Activated naive CD8-positive, alpha-beta T cell treated with anti-CD3 and anti-CD28 coated beads, Interleukin-2, amount 10 ng/mL, durations not matched to agents 7 days and 5 days (primary cell): ENCODE data around the gene GNG12. TPM values are rescaled to one million over a fixed set of nuclear protein-coding genes. Genes with fewer than 3 reads are reported as not detected.

Source experiments
- ATAC-seq: fragments of 150-1000 bp; cut with Tn5 transposase; one replicate; pipeline ENCODE4 v1.10.0; 2021; ENCODE audit warnings: low read depth, moderate library complexity
- POLR2A ChIA-PET: fragments of 350-600 bp; sonication (Branson Sonifier 250); formaldehyde crosslinking; loops from one replicate; lab custom pipeline; 2021; ENCODE audit warnings: antibody characterized with exemption; lab: Charles Lee
- DNase-seq: peaks from one replicate; pipeline ENCODE4 v3.0.0; 2021
- H3K27ac Mint-ChIP-seq: one replicate; pipeline ENCODE4 v1.8.0; 2022; ENCODE audit warnings: mild to moderate bottlenecking, mixed read lengths
- H3K27me3 Mint-ChIP-seq: one replicate; pipeline ENCODE4 v1.8.0; 2022; ENCODE audit warnings: mild to moderate bottlenecking, moderate library complexity, mixed read lengths
- H3K36me3 Mint-ChIP-seq: one replicate; pipeline ENCODE4 v1.8.0; 2021; ENCODE audit warnings: mild to moderate bottlenecking, mixed read lengths
- H3K4me1 Mint-ChIP-seq: one replicate; pipeline ENCODE4 v1.8.0; 2021; ENCODE audit warnings: mixed read lengths
- H3K4me3 Mint-ChIP-seq: one replicate; pipeline ENCODE4 v1.8.0; 2022; ENCODE audit warnings: mild to moderate bottlenecking, moderate library complexity, mixed read lengths
- H3K9me3 Mint-ChIP-seq: one replicate; pipeline ENCODE4 v1.8.0; 2021; ENCODE audit warnings: mixed read lengths
- total RNA-seq, 2 experiments: library from RNA; stranded (reverse); gene quantifications; one replicate each; pipeline ENCODE4 v1.2.3, GENCODE V29; 2021

Gene GNG12
- total RNA-seq, 2 experiments from 2014 or later = not detected

DNA sequence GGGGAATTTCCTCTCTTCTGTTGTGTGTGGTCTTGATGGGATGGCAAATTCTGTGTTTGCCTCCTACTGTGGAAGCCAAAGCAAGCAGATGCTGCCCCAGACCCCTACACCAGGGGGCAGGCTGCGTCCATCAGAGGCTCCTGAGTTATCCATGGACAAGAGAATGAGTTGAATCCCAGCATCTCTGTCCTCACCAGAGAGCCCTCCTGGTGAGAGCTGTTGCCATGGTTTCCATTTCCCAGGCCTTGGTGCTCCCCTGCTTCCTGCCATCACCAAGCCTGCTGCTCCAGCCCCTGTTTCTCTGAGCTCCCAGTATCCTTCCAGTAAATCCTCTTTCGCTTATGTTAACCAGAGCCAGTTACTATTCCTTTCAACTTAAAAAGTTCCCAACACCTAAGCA lies 20.4 kb upstream of the GNG12 start:
- H3K9me3 Mint-ChIP-seq = no peaks in the 10 kb centered on the region
- H3K36me3 Mint-ChIP-seq = no peaks in the 10 kb centered on the region

DNA sequence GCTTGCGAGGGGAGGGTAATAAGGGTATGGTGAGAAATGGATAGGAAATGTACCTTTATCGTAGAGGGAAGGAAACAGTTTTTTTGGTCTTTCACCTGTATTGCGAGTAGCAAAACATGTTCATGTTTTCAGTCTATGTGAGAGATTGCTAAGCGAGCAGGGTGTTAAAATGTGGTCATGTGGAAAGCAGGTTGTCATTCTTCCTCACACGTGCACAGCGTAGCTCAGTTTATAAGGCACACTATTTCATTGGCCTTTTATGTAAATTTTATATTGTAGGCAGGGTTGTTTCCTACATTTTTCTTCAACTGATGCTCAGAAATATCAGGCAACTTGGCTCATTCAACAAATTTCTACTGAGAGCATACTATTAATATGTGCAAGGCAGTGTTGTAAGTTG lies 18.5 kb upstream of the GNG12 start:
- no peak overlapping the region for H3K4me3 Mint-ChIP-seq
- no peak overlapping the region for H3K27ac Mint-ChIP-seq
- DNase-seq = no peak
- no peak for ATAC-seq
- no peaks in the 10 kb centered on the region for H3K36me3 Mint-ChIP-seq
- no peaks in the 10 kb centered on the region for H3K4me1 Mint-ChIP-seq
- H3K27me3 Mint-ChIP-seq = peaks cover 13% of the 10 kb centered on the region
- POLR2A ChIA-PET = no interaction called here
- no peaks in the 10 kb centered on the region for H3K9me3 Mint-ChIP-seq

More for the DNA sequence above, 20.4 kb upstream of the GNG12 start:
- DNase-seq = peak; percentile 36
- Mint-ChIP-seq H3K4me1 (no peaks in the 10 kb centered on the region), H3K27ac (no peak overlapping the region), H3K4me3 (no peak overlapping the region), H3K27me3 (peaks cover 9% of the 10 kb centered on the region)
- no peak for ATAC-seq
- POLR2A ChIA-PET = no interaction called here

DNA sequence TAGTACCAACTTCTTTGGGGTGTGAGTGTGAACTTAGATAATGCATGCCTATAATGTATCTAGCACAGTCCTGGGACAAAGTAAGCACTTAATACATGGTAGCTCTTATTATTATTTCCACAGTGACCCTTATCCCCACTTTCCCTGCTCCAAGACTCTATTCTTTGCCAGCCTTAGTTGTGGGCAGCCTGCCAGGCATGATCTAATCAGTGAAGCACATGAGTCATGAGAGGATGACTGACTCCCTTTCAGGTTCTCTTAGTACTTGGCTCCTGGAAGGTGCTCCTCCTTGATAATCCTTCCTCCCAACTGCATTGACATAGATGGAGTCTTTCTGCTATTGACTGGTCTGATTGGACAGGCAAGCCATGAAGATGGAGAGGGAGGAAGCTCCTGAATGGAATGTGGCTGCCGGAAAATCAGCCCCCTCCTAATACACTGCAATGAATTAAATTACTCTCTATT lies 17.4 kb upstream of the GNG12 start:
- ATAC-seq (no peak), DNase-seq (no peak)
- Mint-ChIP-seq H3K4me3 (no peak overlapping the region), H3K36me3 (no peaks in the 10 kb centered on the region), H3K9me3 (no peaks in the 10 kb centered on the region), H3K4me1 (no peaks in the 10 kb centered on the region), H3K27ac (no peak overlapping the region), H3K27me3 (peaks cover 16% of the 10 kb centered on the region)
- POLR2A ChIA-PET = no interaction called here

DNA sequence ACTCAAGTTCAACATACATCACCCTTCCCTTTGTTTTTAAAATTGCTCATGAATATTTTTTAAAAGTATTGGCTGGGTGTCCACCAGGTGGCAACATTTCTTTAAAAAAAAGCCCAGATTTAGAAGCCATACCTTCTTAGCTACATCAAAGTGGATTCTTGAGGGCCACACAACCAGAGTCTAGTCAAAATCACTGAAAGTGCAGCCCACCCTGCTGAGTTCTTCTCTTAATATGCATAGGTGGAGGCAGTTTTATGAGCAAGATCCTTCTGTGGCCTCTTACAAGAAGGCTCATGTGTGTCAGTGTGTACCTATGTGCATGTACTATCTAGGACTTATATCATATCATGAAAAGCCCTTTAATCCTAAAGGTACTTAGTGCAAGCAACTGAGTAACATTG lies 16.9 kb upstream of the GNG12 start:
- Mint-ChIP-seq H3K4me3 (no peak overlapping the region), H3K9me3 (no peaks in the 10 kb centered on the region), H3K4me1 (no peaks in the 10 kb centered on the region), H3K36me3 (no peaks in the 10 kb centered on the region), H3K27me3 (peaks cover 17% of the 10 kb centered on the region), H3K27ac (no peak overlapping the region)
- ATAC-seq (no peak), DNase-seq (no peak)
- POLR2A ChIA-PET = no interaction called here

DNA sequence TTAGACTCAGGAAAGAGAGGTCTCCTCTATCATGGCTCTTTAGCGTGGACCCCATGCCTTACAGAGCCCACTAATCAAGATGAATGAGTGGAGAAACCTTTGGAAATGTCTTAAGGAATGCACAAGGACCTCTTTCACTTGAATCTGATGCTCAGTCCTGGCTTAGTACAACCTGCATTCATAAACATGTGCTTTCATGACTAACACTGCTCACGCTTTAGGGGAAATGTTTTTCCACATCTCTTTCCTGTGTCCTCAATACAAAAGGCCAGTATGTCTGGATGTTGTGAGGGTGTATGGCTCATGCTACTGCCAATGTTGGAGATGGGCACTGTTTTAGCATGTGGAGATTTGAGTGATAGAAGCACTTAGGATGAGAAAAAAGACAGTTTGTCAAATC lies 14.2 kb upstream of the GNG12 start:
- H3K9me3 Mint-ChIP-seq = no peaks in the 10 kb centered on the region
- no peaks in the 10 kb centered on the region for H3K36me3 Mint-ChIP-seq
- no peaks in the 10 kb centered on the region for H3K4me1 Mint-ChIP-seq
- POLR2A ChIA-PET = no interaction called here
- peaks cover 37% of the 10 kb centered on the region for H3K27me3 Mint-ChIP-seq
- H3K27ac Mint-ChIP-seq = no peak overlapping the region
- ATAC-seq = no peak
- H3K4me3 Mint-ChIP-seq = no peak overlapping the region
- DNase-seq = no peak

DNA sequence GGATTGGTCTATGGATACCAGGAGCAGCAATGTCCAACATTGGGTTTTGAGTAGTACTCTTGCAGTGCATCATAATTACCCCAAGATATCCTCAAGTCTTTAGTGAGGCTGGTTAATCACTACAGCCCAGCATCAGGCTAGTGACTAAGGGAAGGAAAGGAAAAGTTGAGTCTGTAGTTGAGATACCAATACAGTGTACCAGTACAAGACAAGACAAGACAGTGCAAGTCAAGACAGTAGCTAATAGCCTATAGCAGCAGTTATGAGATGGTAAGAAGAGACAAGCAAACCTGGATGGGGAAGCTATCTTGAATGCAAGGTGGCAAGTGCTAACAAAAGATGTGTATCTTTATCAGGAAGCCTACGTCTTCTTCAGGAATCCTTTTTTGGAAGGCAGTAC lies 13.3 kb upstream of the GNG12 start:
- no peak overlapping the region for H3K27ac Mint-ChIP-seq
- DNase-seq (no peak), ATAC-seq (no peak)
- H3K27me3 Mint-ChIP-seq = peaks cover 39% of the 10 kb centered on the region
- no peaks in the 10 kb centered on the region for H3K9me3 Mint-ChIP-seq
- H3K4me3 Mint-ChIP-seq = no peak overlapping the region
- no peaks in the 10 kb centered on the region for H3K36me3 Mint-ChIP-seq
- H3K4me1 Mint-ChIP-seq = no peaks in the 10 kb centered on the region
- POLR2A ChIA-PET = no interaction called here

DNA sequence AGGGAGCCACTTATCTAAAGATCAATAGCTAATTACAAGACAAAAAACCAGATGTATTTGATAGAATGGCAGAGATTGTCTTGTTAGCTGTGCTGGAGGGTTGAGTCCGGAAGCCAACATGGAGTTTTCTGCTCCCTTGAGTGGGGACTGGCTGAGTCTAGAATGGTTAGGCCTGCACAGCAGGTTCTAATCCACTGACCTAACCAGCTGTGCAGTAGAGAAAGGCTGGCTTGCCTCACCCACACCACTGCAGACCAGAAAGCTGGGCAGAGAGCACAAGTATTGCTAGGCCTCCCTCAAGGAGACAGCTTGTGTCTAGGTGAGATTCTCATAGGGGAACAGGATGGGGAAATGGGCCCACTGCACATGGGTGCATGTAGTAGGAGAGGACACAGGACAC lies 11.7 kb upstream of the GNG12 start:
- Mint-ChIP-seq H3K27me3 (peaks cover 49% of the 10 kb centered on the region), H3K27ac (no peak overlapping the region), H3K4me1 (no peaks in the 10 kb centered on the region), H3K36me3 (no peaks in the 10 kb centered on the region), H3K9me3 (no peaks in the 10 kb centered on the region), H3K4me3 (no peak overlapping the region)
- ATAC-seq (no peak), DNase-seq (no peak)
- POLR2A ChIA-PET = no interaction called here

DNA sequence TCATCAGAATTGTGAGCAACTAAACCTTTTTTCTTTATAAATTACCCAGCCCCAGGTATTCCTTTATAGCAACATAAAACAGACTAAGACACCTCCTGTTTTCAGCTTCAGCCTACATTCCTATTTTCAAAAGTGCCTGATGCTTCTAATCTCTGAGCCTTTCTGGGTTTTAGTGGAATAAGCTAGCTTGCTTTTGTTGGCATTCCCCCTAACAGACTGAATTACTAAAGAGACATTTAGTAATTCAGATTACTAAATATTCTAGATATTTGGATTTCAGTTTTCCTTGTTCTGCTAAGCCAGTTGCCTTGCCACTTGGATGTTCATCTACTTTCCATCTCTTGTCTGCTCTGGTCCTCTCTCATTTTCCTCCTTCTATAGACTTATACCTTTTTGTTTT lies 10.5 kb upstream of the GNG12 start:
- no peaks in the 10 kb centered on the region for H3K9me3 Mint-ChIP-seq

DNA sequence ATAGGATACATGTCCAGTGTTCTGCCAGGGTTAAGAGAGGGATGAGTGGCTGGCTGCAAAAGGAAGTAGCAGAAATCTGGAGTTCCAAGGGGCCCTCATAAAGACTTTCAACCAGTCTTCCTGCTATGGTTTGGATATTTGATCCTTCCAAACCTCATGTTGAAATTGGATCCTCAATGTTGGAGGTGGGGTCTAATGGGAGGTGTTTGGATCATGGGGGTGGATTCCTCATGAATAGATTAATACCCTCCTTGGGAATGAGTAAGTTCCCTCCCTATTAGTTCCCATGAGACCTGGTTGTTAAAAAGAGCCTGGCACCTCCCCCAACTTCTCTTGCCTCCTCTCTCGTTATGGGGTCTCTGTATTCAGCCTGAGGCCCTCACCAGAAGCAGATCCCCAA lies 10.1 kb upstream of the GNG12 start:
- no peak overlapping the region for H3K27ac Mint-ChIP-seq
- DNase-seq = no peak
- H3K9me3 Mint-ChIP-seq = no peaks in the 10 kb centered on the region
- POLR2A ChIA-PET = no interaction called here
- peaks cover 59% of the 10 kb centered on the region for H3K27me3 Mint-ChIP-seq
- H3K36me3 Mint-ChIP-seq = no peaks in the 10 kb centered on the region
- H3K4me1 Mint-ChIP-seq = no peaks in the 10 kb centered on the region
- H3K4me3 Mint-ChIP-seq = no peak overlapping the region
- ATAC-seq = no peak

More for the DNA sequence above, 10.5 kb upstream of the GNG12 start:
- DNase-seq (no peak), ATAC-seq (no peak)
- Mint-ChIP-seq H3K4me1 (no peaks in the 10 kb centered on the region), H3K27ac (no peak overlapping the region), H3K36me3 (no peaks in the 10 kb centered on the region), H3K4me3 (no peak overlapping the region), H3K27me3 (peaks cover 58% of the 10 kb centered on the region)
- POLR2A ChIA-PET = no interaction called here

DNA sequence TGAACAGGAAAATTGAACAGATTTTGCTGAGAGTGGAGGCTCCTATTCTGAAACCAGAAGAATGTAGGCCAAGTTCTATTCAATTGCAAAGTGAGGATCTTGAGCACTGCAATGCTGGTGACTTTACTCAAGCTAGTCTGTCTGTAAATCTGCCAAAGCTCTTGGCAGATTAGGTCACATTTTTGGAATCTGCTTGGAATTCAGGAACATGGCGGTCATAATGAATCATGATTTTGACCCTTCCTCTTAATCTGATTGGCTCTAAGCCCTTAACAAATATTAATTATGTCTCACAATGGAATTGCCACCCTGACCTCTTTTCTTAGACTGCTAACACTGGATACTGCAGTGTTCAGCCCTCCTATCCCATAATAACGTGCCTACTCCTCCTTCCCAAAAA lies 7.2 kb upstream of the GNG12 start:
- Mint-ChIP-seq H3K27ac (no peak overlapping the region), H3K27me3 (peaks cover 76% of the 10 kb centered on the region), H3K4me1 (no peaks in the 10 kb centered on the region), H3K36me3 (no peaks in the 10 kb centered on the region), H3K9me3 (no peaks in the 10 kb centered on the region), H3K4me3 (no peak overlapping the region)
- ATAC-seq = no peak
- no peak for DNase-seq
- POLR2A ChIA-PET = no interaction called here

DNA sequence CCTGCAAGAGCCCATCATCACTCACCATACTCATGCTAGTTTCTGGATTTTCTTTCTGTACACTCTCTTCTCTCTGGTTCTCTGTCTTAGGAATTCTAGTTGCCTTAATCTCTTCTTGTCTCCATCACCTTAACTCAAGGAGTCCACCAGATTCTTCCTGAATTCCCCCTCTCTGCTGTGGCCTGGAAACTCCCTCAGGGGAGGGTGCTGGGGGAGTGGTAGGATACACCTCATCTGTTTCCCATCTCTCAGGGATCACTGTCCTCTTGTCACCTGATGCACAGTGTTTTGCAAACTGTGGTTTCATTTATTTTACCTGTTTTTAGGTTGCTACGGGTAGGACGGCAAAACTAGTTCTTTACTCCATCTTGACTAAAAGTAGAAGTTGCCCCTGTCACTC lies 6.6 kb upstream of the GNG12 start:
- ATAC-seq = no peak
- Mint-ChIP-seq H3K4me3 (no peak overlapping the region), H3K36me3 (no peaks in the 10 kb centered on the region), H3K27ac (no peak overlapping the region), H3K27me3 (peaks cover 76% of the 10 kb centered on the region), H3K9me3 (no peaks in the 10 kb centered on the region), H3K4me1 (peaks cover under 1% of the 10 kb centered on the region)
- POLR2A ChIA-PET = no interaction called here
- DNase-seq = no peak

DNA sequence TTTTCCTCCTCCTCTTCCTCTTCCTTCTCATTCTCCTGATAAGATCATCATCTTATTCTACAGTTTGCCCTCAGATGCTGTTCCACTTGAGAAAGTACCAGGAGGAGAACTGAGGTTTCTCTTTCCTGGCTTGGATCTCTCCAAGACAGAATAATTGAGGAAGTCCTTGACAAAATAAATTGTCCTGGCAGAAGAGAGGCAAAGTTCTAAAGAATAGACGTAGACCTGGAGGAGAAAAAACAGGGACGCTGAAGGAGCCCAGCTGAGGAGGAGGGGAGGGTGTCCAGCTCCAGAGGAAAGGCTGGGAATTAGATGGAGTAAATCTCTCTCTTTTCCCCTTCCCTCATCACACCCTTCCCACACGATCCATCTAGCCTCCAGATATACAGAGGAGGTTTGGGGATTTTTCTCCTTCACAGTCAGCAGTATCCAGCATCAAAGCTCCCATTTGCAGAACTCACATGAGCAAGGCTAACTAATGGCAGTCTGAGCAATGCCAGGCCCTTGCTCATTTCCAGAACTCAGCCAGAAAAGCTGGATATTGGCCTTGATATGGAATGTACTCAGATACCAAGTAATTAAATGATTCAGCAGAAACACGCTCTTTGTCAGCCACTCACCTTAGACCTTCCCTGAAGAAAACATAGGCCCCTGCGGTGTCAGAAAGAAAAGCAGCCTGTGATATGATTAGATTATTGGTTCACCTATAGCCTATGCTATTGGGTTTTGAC lies 5.1 kb upstream of the GNG12 start:
- POLR2A ChIA-PET = no interaction called here
- Mint-ChIP-seq H3K27me3 (peaks cover 79% of the 10 kb centered on the region), H3K27ac (no peak overlapping the region), H3K36me3 (no peaks in the 10 kb centered on the region), H3K4me3 (no peak overlapping the region), H3K9me3 (no peaks in the 10 kb centered on the region), H3K4me1 (peaks cover 12% of the 10 kb centered on the region)
- ATAC-seq (no peak), DNase-seq (no peak)

DNA sequence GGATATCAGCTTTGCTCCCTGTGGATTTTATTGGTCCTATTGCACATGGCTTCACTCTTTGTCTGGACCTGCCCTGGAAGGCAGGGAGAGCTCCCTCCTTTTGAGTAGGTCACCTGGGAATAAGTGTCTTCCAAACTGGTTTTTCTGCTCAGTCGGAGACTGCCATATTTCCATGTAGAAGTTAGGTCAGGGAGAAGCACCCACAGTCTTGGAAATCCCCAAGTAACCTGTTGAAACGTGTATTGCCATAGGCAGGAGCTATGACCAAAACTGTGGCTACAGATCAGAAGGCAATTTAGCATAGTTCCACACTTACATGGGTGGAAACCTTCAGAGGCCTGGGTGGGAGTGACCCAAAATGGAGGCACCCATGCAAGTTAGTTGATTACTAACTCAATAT lies 3.5 kb upstream of the GNG12 start:
- Mint-ChIP-seq H3K27ac (no peak overlapping the region), H3K27me3 (peaks cover 79% of the 10 kb centered on the region), H3K4me3 (no peak overlapping the region), H3K4me1 (peaks cover 20% of the 10 kb centered on the region), H3K36me3 (no peaks in the 10 kb centered on the region), H3K9me3 (no peaks in the 10 kb centered on the region)
- no peak for ATAC-seq
- DNase-seq = no peak
- POLR2A ChIA-PET = no interaction called here

DNA sequence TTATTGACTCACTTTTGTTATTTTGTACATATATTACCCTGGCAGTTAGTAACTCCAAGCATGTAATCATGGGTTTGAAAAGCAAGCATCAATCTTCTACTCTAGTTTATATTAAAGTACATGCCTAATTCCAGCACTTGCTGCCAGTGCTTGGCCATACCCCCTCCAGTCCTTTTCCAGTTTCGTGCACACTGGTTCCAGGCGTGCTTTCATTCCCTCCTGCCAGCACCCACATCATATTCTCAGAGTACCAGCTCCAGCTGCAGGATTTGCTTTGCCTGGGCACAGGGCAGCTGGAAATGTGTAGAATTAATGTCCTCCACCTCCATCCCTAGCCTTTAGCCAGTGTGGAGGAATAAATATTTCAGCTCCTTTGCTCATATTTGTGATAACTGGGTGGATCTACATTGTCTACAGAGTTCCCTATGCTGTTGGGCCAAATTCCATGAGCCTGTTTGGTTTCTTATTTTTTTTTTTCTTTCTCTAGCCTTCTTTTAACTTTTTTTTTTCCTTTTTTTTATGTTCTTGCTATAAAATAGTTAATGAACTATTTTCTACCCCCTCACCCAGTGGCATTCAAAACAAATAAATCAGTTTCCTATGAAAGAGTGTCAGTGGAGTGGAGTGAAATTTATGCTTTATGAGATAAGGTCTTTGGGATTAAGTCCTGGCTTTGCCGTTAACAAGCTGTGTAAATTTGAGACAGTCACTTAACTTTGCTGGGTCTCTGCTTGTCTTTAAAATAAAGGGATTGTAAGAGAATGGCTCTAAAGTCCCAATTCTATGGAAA lies 2.6 kb upstream of the GNG12 start:
- no peaks in the 10 kb centered on the region for H3K9me3 Mint-ChIP-seq
- POLR2A ChIA-PET = no interaction called here
- H3K27ac Mint-ChIP-seq = no peak overlapping the region
- H3K27me3 Mint-ChIP-seq = peaks cover 82% of the 10 kb centered on the region
- H3K36me3 Mint-ChIP-seq = no peaks in the 10 kb centered on the region
- ATAC-seq (no peak), DNase-seq (no peak)
- H3K4me1 Mint-ChIP-seq = peaks cover 23% of the 10 kb centered on the region
- no peak overlapping the region for H3K4me3 Mint-ChIP-seq
